ENCODE measurements around the gene HEXIM2. TPM values are rescaled to one million over a fixed set of nuclear protein-coding genes. Genes with fewer than 3 reads are reported as not detected.
A peak's percentile ranks its signal among the peaks of the same experiment; 100 is the strongest.

The HEXIM2 gene
- total RNA-seq, 2 donors from 2014 or later = 12.9 to 13.1 TPM

DNA sequence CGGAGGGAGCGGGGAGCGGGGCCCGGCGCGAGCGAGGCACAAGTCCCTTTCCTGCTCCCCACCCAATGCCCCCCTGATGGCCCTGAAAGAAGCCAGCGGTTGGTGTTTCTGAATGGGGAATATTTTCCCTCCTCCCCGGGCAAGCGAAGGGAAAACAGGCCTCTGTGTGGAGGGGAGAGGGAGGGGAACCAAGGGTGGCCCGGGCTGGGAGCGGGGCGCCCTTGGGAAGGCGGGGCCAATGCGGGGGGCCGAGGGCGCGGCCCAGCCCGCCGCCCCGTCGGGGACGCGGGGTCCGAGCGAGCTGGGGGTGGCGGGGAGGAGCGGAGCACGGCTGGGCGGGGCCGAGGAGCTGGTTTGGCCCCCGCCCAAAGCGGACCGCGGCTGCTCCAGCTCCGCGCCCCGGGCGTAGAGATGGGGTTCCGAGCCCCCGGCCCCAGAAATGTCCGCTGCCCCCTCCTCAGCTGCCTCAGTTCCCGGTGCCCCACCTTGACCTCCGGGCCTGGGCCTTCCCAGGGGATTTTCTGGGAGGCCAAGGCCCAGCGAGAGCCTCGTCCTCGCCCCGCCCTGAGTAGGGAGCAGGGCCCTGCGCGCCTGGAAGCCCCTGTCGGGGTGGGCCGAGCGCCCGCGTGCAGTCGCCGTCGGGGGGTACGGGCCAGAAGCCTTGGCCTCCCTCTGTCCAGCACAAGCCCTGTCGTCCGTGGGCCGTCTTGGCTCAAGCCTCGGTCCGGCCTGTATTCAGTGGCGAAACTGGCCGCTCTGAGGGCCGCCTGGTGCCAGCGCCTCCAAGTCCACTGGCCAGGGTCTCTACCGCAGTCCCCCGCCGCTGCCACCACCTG is 17.3 kb upstream of the HEXIM2 start:
- Histone ChIP-seq H3K4me3 (ENCODE audit: low read length) (peak overlapping the region; percentile 49), H3K27ac (ENCODE audit: low read depth, low read length) (no peak overlapping the region), H3K9ac (ENCODE audit: extremely low read depth, low read length, poor library complexity, severe bottlenecking) (no peak overlapping the region), H3K27me3 (ENCODE audit: control insufficient read depth, insufficient read depth, low read length, poor library complexity, severe bottlenecking) (no peaks in the 10 kb centered on the region), H3K4me1 (ENCODE audit: control insufficient read depth, insufficient read depth, low read length) (peaks cover 19% of the 10 kb centered on the region), H3K36me3 (ENCODE audit: control insufficient read depth, insufficient read depth, low read length) (no peaks in the 10 kb centered on the region), H3K9me3 (ENCODE audit: control insufficient read depth, low read length) (no peaks in the 10 kb centered on the region)
- WGBS, 2 experiments (ENCODE audit: insufficient coverage in 1 of 2, insufficient read length in 1 of 2) = 53 to 88% methylated on average over 22 to 71 of the region's 71 CpGs
- Mint-ChIP-seq H3K4me1 (peaks cover 33% of the 10 kb centered on the region), H3K9me3 (no peaks in the 10 kb centered on the region), H3K27me3 (ENCODE audit: insufficient read depth) (no peaks in the 10 kb centered on the region), H3K4me3 (peak overlapping the region; percentile 53), H3K36me3 (ENCODE audit: low read depth) (peaks cover 7% of the 10 kb centered on the region), H3K27ac (peak overlapping the region; percentile 84)
- DNase-seq = peak; percentile 78
- TF ChIP-seq, protein P1, sequence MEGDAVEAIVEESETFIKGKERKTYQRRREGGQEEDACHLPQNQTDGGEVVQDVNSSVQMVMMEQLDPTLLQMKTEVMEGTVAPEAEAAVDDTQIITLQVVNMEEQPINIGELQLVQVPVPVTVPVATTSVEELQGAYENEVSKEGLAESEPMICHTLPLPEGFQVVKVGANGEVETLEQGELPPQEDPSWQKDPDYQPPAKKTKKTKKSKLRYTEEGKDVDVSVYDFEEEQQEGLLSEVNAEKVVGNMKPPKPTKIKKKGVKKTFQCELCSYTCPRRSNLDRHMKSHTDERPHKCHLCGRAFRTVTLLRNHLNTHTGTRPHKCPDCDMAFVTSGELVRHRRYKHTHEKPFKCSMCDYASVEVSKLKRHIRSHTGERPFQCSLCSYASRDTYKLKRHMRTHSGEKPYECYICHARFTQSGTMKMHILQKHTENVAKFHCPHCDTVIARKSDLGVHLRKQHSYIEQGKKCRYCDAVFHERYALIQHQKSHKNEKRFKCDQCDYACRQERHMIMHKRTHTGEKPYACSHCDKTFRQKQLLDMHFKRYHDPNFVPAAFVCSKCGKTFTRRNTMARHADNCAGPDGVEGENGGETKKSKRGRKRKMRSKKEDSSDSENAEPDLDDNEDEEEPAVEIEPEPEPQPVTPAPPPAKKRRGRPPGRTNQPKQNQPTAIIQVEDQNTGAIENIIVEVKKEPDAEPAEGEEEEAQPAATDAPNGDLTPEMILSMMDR (conservative IDR thresholded peaks at IDR 0.05) = no peak

- Mint-ChIP-seq H3K9me3 (no peaks in the 10 kb centered on the region), H3K27ac (peak overlapping the region; percentile 64)
Observed at GRCh38 chr17:45145035-45145389, 16.7 kb upstream of the HEXIM2 start.

GRCh38 chr17:45146166-45146565 is 15.5 kb upstream of the HEXIM2 start:
- Histone ChIP-seq H3K9ac (ENCODE audit: extremely low read depth, low read length, poor library complexity, severe bottlenecking) (no peak overlapping the region), H3K4me1 (ENCODE audit: control insufficient read depth, insufficient read depth, low read length) (peaks cover 14% of the 10 kb centered on the region), H3K4me3 (ENCODE audit: low read length) (no peak overlapping the region), H3K27me3 (ENCODE audit: control insufficient read depth, insufficient read depth, low read length, poor library complexity, severe bottlenecking) (no peaks in the 10 kb centered on the region), H3K36me3 (ENCODE audit: control insufficient read depth, insufficient read depth, low read length) (no peaks in the 10 kb centered on the region), H3K9me3 (ENCODE audit: control insufficient read depth, low read length) (no peaks in the 10 kb centered on the region), H3K27ac (ENCODE audit: low read depth, low read length) (no peak overlapping the region)
- 93 to 95% methylated on average over 6 to 10 of the region's 10 CpGs for WGBS, 2 experiments (ENCODE audit: insufficient coverage in 1 of 2, insufficient read length in 1 of 2)
- peak overlapping the region; percentile 96 for H3K4me3 Mint-ChIP-seq
- peaks cover 35% of the 10 kb centered on the region for H3K4me1 Mint-ChIP-seq
- H3K27ac Mint-ChIP-seq = peak overlapping the region; percentile 17
- TF ChIP-seq, protein P1 (conservative IDR thresholded peaks at IDR 0.05) = no peak
- H3K9me3 Mint-ChIP-seq = no peaks in the 10 kb centered on the region
- no peaks in the 10 kb centered on the region for H3K27me3 Mint-ChIP-seq (ENCODE audit: insufficient read depth)
- H3K36me3 Mint-ChIP-seq (ENCODE audit: low read depth) = peaks cover under 1% of the 10 kb centered on the region
- DNase-seq = peak; percentile 51

More at GRCh38 chr17:45145035-45145389, 16.7 kb upstream of the HEXIM2 start:
- Mint-ChIP-seq H3K27me3 (ENCODE audit: insufficient read depth) (no peaks in the 10 kb centered on the region), H3K36me3 (ENCODE audit: low read depth) (peaks cover 7% of the 10 kb centered on the region), H3K4me3 (peak overlapping the region; percentile 53), H3K4me1 (peaks cover 27% of the 10 kb centered on the region)
- TF ChIP-seq, protein P1 (conservative IDR thresholded peaks at IDR 0.05) = no peak
- no peak overlapping the region for H3K4me3 ChIP-seq (ENCODE audit: low read length)
- WGBS, 2 experiments (ENCODE audit: insufficient coverage in 1 of 2, insufficient read length in 1 of 2) = 91% methylated on average over 7 to 8 of the region's 8 CpGs
- H3K27me3 ChIP-seq (ENCODE audit: control insufficient read depth, insufficient read depth, low read length, poor library complexity, severe bottlenecking) = no peaks in the 10 kb centered on the region
- H3K27ac ChIP-seq (ENCODE audit: low read depth, low read length) = no peak overlapping the region
- peaks cover 14% of the 10 kb centered on the region for H3K4me1 ChIP-seq (ENCODE audit: control insufficient read depth, insufficient read depth, low read length)
- H3K36me3 ChIP-seq (ENCODE audit: control insufficient read depth, insufficient read depth, low read length) = no peaks in the 10 kb centered on the region
- DNase-seq = peak; percentile 73
- H3K9ac ChIP-seq (ENCODE audit: extremely low read depth, low read length, poor library complexity, severe bottlenecking) = no peak overlapping the region
- H3K9me3 ChIP-seq (ENCODE audit: control insufficient read depth, low read length) = no peaks in the 10 kb centered on the region

All from endodermal cell (in vitro differentiated cells).